ENCODE data around the gene MINDY4B. TPM values are rescaled to one million over a fixed set of nuclear protein-coding genes. Genes with fewer than 3 reads are reported as not detected.

The MINDY4B gene
- total and polyA plus RNA-seq, 11 donors = 0.56 TPM; not detected in 10

- intact Hi-C loops (cut with DNase I) = no loop called here
- Histone ChIP-seq H3K27me3 (no peaks in the 10 kb centered on the region), H3K4me3 (no peak overlapping the region), H3K4me1 (peaks cover 0 to 41% (median 11%) of the 10 kb centered on the region in 12 donors), H3K27ac (no peak overlapping the region), H3K9me3 (no peaks in the 10 kb centered on the region), H3K36me3 (no peaks in the 10 kb centered on the region)
- 67 to 76% (median 73%) methylated on average over 6 of the region's 6 CpGs for WGBS, 4 donors
- TF ChIP-seq CTCF (IDR thresholded peaks at IDR 0.05) (no peak), POLR2A (IDR thresholded peaks at IDR 0.05) (no peak)
- DNase-seq (no peak), ATAC-seq (no peak)
Observed at GRCh38 chr3:150876611-150877265, 28.5 kb downstream of the MINDY4B start.

GRCh38 chr3:150875548-150875947 lies 29.7 kb downstream of the MINDY4B start:
- ATAC-seq (no peak), DNase-seq (no peak)
- Histone ChIP-seq H3K9me3 (no peaks in the 10 kb centered on the region), H3K36me3 (no peaks in the 10 kb centered on the region), H3K4me3 (no peak overlapping the region), H3K4me1 (peaks cover 0 to 42% (median 11%) of the 10 kb centered on the region in 12 donors), H3K27ac (no peak overlapping the region), H3K27me3 (no peaks in the 10 kb centered on the region)
- 51 to 68% (median 59%) methylated on average over 2 of the region's 2 CpGs for WGBS, 4 donors
- intact Hi-C loops (cut with DNase I) = no loop called here
- TF ChIP-seq POLR2A (IDR thresholded peaks at IDR 0.05) = no peak
- TF ChIP-seq CTCF (IDR thresholded peaks at IDR 0.05) = no peak

GRCh38 chr3:150874666-150875219 lies 30.5 kb downstream of the MINDY4B start:
- H3K36me3 ChIP-seq = no peaks in the 10 kb centered on the region
- no peak overlapping the region for H3K4me3 ChIP-seq
- ATAC-seq = no peak
- no peaks in the 10 kb centered on the region for H3K27me3 ChIP-seq
- H3K27ac ChIP-seq = no peak overlapping the region
- WGBS, 4 donors = 76 to 86% (median 84%) methylated on average over 1 of the region's 1 CpG
- no peak for TF ChIP-seq CTCF (IDR thresholded peaks at IDR 0.05)
- TF ChIP-seq POLR2A (IDR thresholded peaks at IDR 0.05) = no peak
- no peak for DNase-seq
- intact Hi-C loops (cut with DNase I) = no loop called here
- H3K9me3 ChIP-seq = no peaks in the 10 kb centered on the region
- H3K4me1 ChIP-seq = peaks cover 0 to 45% (median 12%) of the 10 kb centered on the region in 12 donors

- no peak overlapping the region for H3K4me3 ChIP-seq
- no peaks in the 10 kb centered on the region for H3K36me3 ChIP-seq
- no peaks in the 10 kb centered on the region for H3K27me3 ChIP-seq
- peak overlapping the region in 3 of 12 donors; percentile 27 to 43 (median 42) for H3K27ac ChIP-seq
- intact Hi-C loops (cut with DNase I) = no loop called here
- peaks cover 0 to 16% (median 4%) of the 10 kb centered on the region in 12 donors for H3K4me1 ChIP-seq
- ATAC-seq = peak in 1 of 4 donors; percentile 38
- whole genome bisulfite sequencing, 4 donors = 87 to 95% (median 89%) methylated on average over 4 of the region's 4 CpGs
- TF ChIP-seq POLR2A (IDR thresholded peaks at IDR 0.05) = no peak
- TF ChIP-seq CTCF (IDR thresholded peaks at IDR 0.05) = no peak
- no peaks in the 10 kb centered on the region for H3K9me3 ChIP-seq
- no peak for DNase-seq
Observed at GRCh38 chr3:150871192-150871591, 34.0 kb downstream of the MINDY4B start.
